HG03060 (cell line): ENCODE results near the gene CSKMT.
"Not testable (repeated sequence)": the region's sequence is repeated elsewhere in the genome, so short reads cannot be mapped to it uniquely, and the experiment has no call there.

Experiments used
- ATAC-seq: cut with Tn5 transposase; IDR thresholded peaks from one replicate; pipeline ENCODE4 v1.9.1; 2021; ENCODE audit warnings: low read depth, moderate number of reproducible peaks; ENCODE audit not compliant: unreplicated experiment

The CSKMT gene

GRCh38 chr11:62665075-62665598 is at the start of gene CSKMT, which contains the start of gene C11orf98:
Gene CSKMT, plus strand, starts transcription at chr11:62665312. Its CDS starts 568 bp downstream, at chr11:62665880.
Gene C11orf98, minus strand, starts transcription at chr11:62665210. Its CDS starts 41 bp downstream, at chr11:62665169.
- peak; percentile 46 for ATAC-seq

- ATAC-seq, result no peak
These were observed 49.6 kb upstream of the CSKMT start for GRCh38 chr11:62615521-62615920.

- not testable (repeated sequence) for ATAC-seq
These were observed 48.2 kb upstream of the CSKMT start for GRCh38 chr11:62616957-62617356.

GRCh38 chr11:62621027-62621566 is 44.0 kb upstream of the CSKMT start:
- ATAC-seq, result no peak

GRCh38 chr11:62621567-62622470 is 43.3 kb upstream of the CSKMT start, which contains the start of gene B3GAT3:
Gene B3GAT3, minus strand, starts transcription at chr11:62621986. Its CDS starts 39 bp downstream, at chr11:62621947.
- peak; percentile 70 for ATAC-seq

GRCh38 chr11:62622476-62623089 is 42.5 kb upstream of the CSKMT start:
- ATAC-seq, result no peak

- no peak for ATAC-seq
These were observed 37.4 kb upstream of the CSKMT start for GRCh38 chr11:62627713-62628112.

- no peak for ATAC-seq
These were observed 32.6 kb upstream of the CSKMT start for GRCh38 chr11:62632492-62632891.

- no peak for ATAC-seq
These were observed 20.9 kb upstream of the CSKMT start for GRCh38 chr11:62644220-62644619.

GRCh38 chr11:62645671-62645945 is 19.5 kb upstream of the CSKMT start:
- no peak for ATAC-seq

GRCh38 chr11:62645946-62646824 is 18.9 kb upstream of the CSKMT start, which contains the start of gene GANAB:
Gene GANAB, minus strand, starts transcription at chr11:62646613. Its CDS starts 14 bp downstream, at chr11:62646599.
- ATAC-seq, result peak; percentile 69

GRCh38 chr11:62646825-62647608 is 18.1 kb upstream of the CSKMT start:
- no peak for ATAC-seq

GRCh38 chr11:62647609-62648005 is 17.5 kb upstream of the CSKMT start:
- no peak for ATAC-seq

- ATAC-seq, result no peak
These were observed 16.7 kb upstream of the CSKMT start for GRCh38 chr11:62648185-62648966.

- ATAC-seq, result no peak
These were observed 16.1 kb upstream of the CSKMT start for GRCh38 chr11:62648967-62649364.

- ATAC-seq, result no peak
These were observed 15.6 kb upstream of the CSKMT start for GRCh38 chr11:62649486-62649885.

- not testable (repeated sequence) for ATAC-seq
These were observed 14.8 kb upstream of the CSKMT start for GRCh38 chr11:62650283-62650682.

- peak; percentile 9 for ATAC-seq
These were observed 12.7 kb upstream of the CSKMT start for GRCh38 chr11:62652161-62653006.
